Measurements from ENCODE around the gene EIF4G3.

GRCh38 chr1:20878799-20879198, 297.9 kb downstream of the EIF4G3 start:
- TF ChIP-seq POLR2A (IDR thresholded peaks at IDR 0.05; ENCODE audit: low read depth, low read length) (no peak), POLR2AphosphoS5 (IDR thresholded peaks at IDR 0.05; ENCODE audit: low read depth, low read length) (no peak), TAF1 (IDR thresholded peaks at IDR 0.05; ENCODE audit: borderline replicate concordance, low read depth, low read length) (no peak)
